Measurements from ENCODE around the gene KRI1. TPM values are rescaled to one million over a fixed set of nuclear protein-coding genes. Genes with fewer than 3 reads are reported as not detected.

Gene KRI1
- total RNA-seq, 1 donor from 2014 or later: 18.2 TPM

DNA sequence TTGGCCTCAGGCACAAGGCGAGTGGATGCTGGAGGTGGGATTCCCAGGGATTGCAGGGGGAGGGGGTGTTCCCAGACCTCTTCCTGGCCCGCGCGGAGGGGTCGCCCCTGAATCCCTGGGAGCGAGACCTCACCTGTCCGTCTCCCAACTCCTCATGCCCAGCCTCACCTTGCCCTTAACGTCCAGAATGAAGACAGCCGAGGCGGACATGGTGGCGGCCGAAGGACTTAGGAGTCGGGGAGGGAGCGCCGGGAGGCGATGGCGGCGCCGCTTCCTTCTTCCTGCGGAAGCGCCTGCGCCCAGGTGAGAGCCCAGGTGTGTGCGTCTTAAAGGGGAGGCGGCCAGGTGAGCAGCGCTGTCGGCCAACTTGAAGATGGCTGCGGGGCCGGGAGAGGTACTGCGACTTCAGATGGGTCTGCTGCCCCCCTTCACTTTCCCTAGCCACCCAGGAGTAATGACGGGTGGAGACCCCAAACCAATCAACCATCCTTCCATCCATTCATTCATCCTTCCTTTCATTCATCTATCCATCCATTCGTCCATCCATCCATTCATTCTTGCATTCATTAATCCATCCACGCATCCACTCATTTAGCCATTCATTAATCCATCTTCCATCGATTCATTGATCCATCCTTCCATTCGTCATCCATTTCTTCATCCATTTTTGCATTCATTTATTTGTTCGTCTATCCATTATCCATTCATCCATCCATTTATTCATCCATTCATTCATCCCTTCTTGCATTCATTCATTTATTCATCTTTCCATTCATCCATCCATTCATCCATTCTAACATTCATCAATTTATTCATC lies 21.4 kb upstream of the KRI1 start, which contains the start of gene AP1M2:
AP1M2 (minus strand) TSS at position 291 of the 817 bp plus-strand sequence; CDS start at position 210, 81 bp downstream.
- H3K4me3 ChIP-seq (ENCODE audit: low read depth, low read length): no peak within 1 kb of the TSS
- DNase-seq (ENCODE audit: low read depth): no peak
- TF ChIP-seq, protein P1, sequence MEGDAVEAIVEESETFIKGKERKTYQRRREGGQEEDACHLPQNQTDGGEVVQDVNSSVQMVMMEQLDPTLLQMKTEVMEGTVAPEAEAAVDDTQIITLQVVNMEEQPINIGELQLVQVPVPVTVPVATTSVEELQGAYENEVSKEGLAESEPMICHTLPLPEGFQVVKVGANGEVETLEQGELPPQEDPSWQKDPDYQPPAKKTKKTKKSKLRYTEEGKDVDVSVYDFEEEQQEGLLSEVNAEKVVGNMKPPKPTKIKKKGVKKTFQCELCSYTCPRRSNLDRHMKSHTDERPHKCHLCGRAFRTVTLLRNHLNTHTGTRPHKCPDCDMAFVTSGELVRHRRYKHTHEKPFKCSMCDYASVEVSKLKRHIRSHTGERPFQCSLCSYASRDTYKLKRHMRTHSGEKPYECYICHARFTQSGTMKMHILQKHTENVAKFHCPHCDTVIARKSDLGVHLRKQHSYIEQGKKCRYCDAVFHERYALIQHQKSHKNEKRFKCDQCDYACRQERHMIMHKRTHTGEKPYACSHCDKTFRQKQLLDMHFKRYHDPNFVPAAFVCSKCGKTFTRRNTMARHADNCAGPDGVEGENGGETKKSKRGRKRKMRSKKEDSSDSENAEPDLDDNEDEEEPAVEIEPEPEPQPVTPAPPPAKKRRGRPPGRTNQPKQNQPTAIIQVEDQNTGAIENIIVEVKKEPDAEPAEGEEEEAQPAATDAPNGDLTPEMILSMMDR (conservative IDR thresholded peaks at IDR 0.05; ENCODE audit: low read depth, low read length): no peak

- TF ChIP-seq, protein P1 (conservative IDR thresholded peaks at IDR 0.05; ENCODE audit: low read depth, low read length): no peak
Observed at GRCh38 chr19:10586396-10586795, 20.6 kb upstream of the KRI1 start.

GRCh38 chr19:10583036-10583776 lies 17.4 kb upstream of the KRI1 start:
- no peak for DNase-seq (ENCODE audit: low read depth)
- H3K4me3 ChIP-seq (ENCODE audit: low read depth, low read length): no peak overlapping the region
- TF ChIP-seq, protein P1 (conservative IDR thresholded peaks at IDR 0.05; ENCODE audit: low read depth, low read length): no peak

More at GRCh38 chr19:10586396-10586795, 20.6 kb upstream of the KRI1 start:
- no peak for DNase-seq (ENCODE audit: low read depth)
- H3K4me3 ChIP-seq (ENCODE audit: low read depth, low read length): no peak overlapping the region

DNA sequence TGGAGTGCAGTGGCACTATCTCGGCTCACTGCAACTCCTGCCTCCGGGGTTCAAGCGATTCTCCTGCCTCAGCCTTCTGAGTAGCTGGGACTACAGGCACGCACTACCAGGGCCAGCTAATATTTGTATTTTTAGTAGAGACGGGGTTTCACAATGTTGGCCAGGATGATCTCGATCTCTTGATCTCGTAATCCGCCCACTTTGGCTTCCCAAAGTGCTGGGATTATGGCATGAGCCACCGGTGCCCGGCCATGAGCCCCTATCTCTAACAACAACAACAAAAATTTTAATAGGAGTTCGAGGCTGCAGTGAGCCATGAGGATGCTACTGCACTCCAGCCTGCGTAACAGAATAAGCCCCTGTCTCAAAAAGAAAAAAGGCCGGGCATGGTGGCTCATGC lies 16.3 kb upstream of the KRI1 start:
- no peak for DNase-seq (ENCODE audit: low read depth)
- H3K4me3 ChIP-seq (ENCODE audit: low read depth, low read length): no peak overlapping the region
- TF ChIP-seq, protein P1 (conservative IDR thresholded peaks at IDR 0.05; ENCODE audit: low read depth, low read length): no peak

DNA sequence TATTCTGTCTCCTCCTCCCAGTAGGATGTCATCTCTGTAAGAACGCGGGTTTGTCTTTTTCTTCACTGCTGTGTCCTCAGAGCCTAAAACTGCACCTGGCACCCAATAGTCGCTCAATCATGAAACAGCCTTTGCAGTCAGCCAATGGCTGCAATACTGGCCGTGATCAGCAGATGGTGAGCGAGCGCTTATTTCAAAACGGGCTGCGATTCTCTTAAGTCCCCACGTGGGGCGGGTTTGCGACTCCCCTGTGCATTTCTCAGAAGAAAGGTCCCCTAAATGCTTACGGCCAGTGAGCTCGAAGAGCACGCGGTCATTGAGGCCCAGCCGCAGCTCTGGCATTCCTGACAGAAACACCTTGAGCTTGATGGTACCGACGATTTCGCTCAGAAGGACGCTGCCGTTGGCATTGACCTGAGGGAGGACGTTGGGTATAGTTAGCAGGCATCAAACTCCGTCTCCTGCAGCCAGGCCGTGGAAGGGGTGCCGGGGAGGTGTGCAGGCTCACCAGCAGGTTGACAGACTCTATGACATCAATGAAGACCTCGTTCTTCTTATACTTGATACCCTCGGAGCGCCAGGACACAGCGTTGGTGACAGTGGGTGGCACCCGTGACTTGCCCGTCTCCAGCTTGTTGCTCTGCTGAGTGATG lies 15.3 kb upstream of the KRI1 start:
- DNase-seq (ENCODE audit: low read depth): no peak

DNA sequence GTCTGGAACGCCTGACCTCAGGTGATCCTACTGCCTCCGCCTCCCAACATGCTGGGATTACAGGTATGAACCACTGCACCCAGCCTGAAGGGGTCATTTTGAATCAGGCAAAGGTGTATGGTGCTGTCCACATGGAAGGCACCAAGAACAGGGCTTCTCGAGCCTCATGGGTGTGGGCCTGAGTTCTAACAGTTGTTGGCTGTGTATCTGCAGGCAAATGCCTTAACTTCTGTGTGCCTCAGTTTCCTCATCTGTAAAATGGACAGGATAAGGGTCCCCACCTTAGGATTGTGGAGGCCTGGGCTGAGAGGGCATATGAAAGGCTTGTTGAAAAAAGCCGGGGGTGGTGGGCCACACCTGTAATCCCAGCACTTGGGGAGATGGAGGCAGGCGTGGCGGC lies 12.1 kb upstream of the KRI1 start:
- TF ChIP-seq, protein P1 (conservative IDR thresholded peaks at IDR 0.05; ENCODE audit: low read depth, low read length): no peak
- DNase-seq (ENCODE audit: low read depth): no peak
- no peak overlapping the region for H3K4me3 ChIP-seq (ENCODE audit: low read depth, low read length)

More for the DNA sequence above, 15.3 kb upstream of the KRI1 start:
- H3K4me3 ChIP-seq (ENCODE audit: low read depth, low read length): peak overlapping the region; percentile 22
- TF ChIP-seq, protein P1 (conservative IDR thresholded peaks at IDR 0.05; ENCODE audit: low read depth, low read length): peak; percentile 100

All from epithelial cell of proximal tubule (primary cell).